PC-3 (cell line): ENCODE results near the gene NEIL1. TPM values are rescaled to one million over a fixed set of nuclear protein-coding genes. Genes with fewer than 3 reads are reported as not detected.
"Not testable (repeated sequence)": the region's sequence is repeated elsewhere in the genome, so short reads cannot be mapped to it uniquely, and the experiment has no call there.

ENCODE experiments used
- ATAC-seq: fragments of 200-7000 bp; cut with Tn5 transposase; 2 replicates; pipeline ENCODE4 v1.9.1; 2020; ENCODE audit warnings: mild to moderate bottlenecking, moderate library complexity
- BruUV-seq: library from RNA; stranded (reverse); fragments of 400-500 nt; replicated peaks from 2 replicates; lab custom pipeline; 2021; lab: Mats Ljungman, UMichigan
- CTCF ChIA-PET: fragments of 300-600 bp; sonication (Branson Sonifier 250); formaldehyde crosslinking; loops from one replicate; lab custom pipeline; 2022; ENCODE audit warnings: antibody characterized with exemption; lab: Charles Lee
- POLR2A ChIA-PET: fragments of 300-600 bp; sonication (Branson Sonifier 250); formaldehyde crosslinking; loops from one replicate; lab custom pipeline; 2022; ENCODE audit warnings: antibody characterized with exemption; ENCODE audit not compliant: unreplicated experiment; lab: Charles Lee
- DNase-seq: peaks from one replicate; pipeline ENCODE4 v3.0.0-alpha.2; 2015
- H2AFZ ChIP-seq: fragments of 300-600 bp; sonication (generic); 2 replicates; pipeline ENCODE4 v1.6.0; 2016; ENCODE audit warnings: antibody characterized with exemption, low read length
- H3F3A ChIP-seq: fragments of 300-600 bp; sonication (generic); one replicate; pipeline ENCODE4 v1.6.0; 2017; ENCODE audit warnings: antibody characterized with exemption, low read length, control low read depth, mild to moderate bottlenecking; ENCODE audit not compliant: unreplicated experiment
- H3K27ac ChIP-seq: fragments of 300-600 bp; sonication (generic); 2 replicates; pipeline ENCODE4 v1.5.1; 2016; ENCODE audit warnings: mild to moderate bottlenecking, low read length
- H3K27me3 ChIP-seq: fragments of 300-600 bp; sonication (generic); 2 replicates; pipeline ENCODE4 v1.6.1; 2016; ENCODE audit warnings: low read length, mixed read lengths
- H3K36me3 ChIP-seq: fragments of 300-600 bp; sonication (generic); 2 replicates; pipeline ENCODE4 v1.6.1; 2016; ENCODE audit warnings: low read depth, mixed run types, low read length, mixed read lengths
- H3K4me1 ChIP-seq: fragments of 300-600 bp; sonication (generic); 2 replicates; pipeline ENCODE4 v1.5.1; 2016; ENCODE audit warnings: low read length; ENCODE audit not compliant: insufficient read depth
- H3K4me2 ChIP-seq: fragments of 300-600 bp; sonication (generic); 2 replicates; pipeline ENCODE4 v1.6.0; 2016; ENCODE audit warnings: low read length
- H3K4me3 ChIP-seq: fragments of 300-600 bp; sonication (generic); 2 replicates; pipeline ENCODE4 v1.5.1; 2016; ENCODE audit warnings: mild to moderate bottlenecking, low read length, mixed read lengths
- H3K79me2 ChIP-seq: fragments of 300-600 bp; sonication (generic); 2 replicates; pipeline ENCODE4 v1.6.1; 2017; ENCODE audit warnings: low read length, mixed read lengths
- H3K9ac ChIP-seq: fragments of 300-600 bp; sonication (generic); 2 replicates; pipeline ENCODE4 v1.6.0; 2016; ENCODE audit warnings: mild to moderate bottlenecking, low read length
- H3K9me2 ChIP-seq: fragments of 300-600 bp; sonication (generic); replicated peaks from 2 replicates; pipeline ENCODE4 v1.6.1; 2016; ENCODE audit warnings: mixed run types, low read length, mixed read lengths
- H3K9me3 ChIP-seq: fragments of 300-600 bp; sonication (generic); 2 replicates; pipeline ENCODE4 v1.6.1; 2016; ENCODE audit warnings: low read length, mixed read lengths
- H4K20me1 ChIP-seq: fragments of 300-600 bp; sonication (generic); 2 replicates; pipeline ENCODE4 v1.6.1; 2016; ENCODE audit warnings: low read length, mixed read lengths
- EZH2 ChIP-seq: fragments of 300-600 bp; sonication (generic); IDR thresholded peaks from one replicate; pipeline ENCODE4 v1.6.1; 2017; ENCODE audit warnings: antibody characterized with exemption, mild to moderate bottlenecking, low read length; ENCODE audit not compliant: unreplicated experiment
- EZH2phosphoT487 ChIP-seq: fragments of 300-600 bp; sonication (generic); IDR thresholded peaks from 2 replicates; pipeline ENCODE4 v1.6.1; 2018; ENCODE audit warnings: mild to moderate bottlenecking, antibody characterized with exemption, low read length, borderline replicate concordance
- intact Hi-C: fragments of 100-400 bp; cut with micrococcal nuclease; formaldehyde crosslinking; loops from 2 replicates; pipeline ENCODE4 v1.9.0; 2023
- total RNA-seq: library from RNA; depleted of rRNA; stranded (reverse); fragments of >200 nt; gene quantifications from 2 replicates; pipeline ENCODE4 v1.2.3, GENCODE V29; 2014
- TF ChIP-seq, protein P1 (sequence below): fragments of 300-600 bp; sonication (generic); conservative IDR thresholded peaks from 2 replicates; pipeline ENCODE4 v1.5.1; 2017; ENCODE audit warnings: antibody characterized with exemption, low read depth, mild to moderate bottlenecking, low read length

The NEIL1 gene
- total RNA-seq, 1 experiment from 2014 or later: 4.1 TPM

GRCh38 chr15:75327491-75327890 lies 19.3 kb upstream of the NEIL1 start:
- Histone ChIP-seq H3K79me2 (no peaks in the 10 kb centered on the region), H4K20me1 (no peaks in the 10 kb centered on the region), H3K9ac (no peak overlapping the region), H2AFZ (no peak overlapping the region), H3K4me3 (no peak overlapping the region), H3K36me3 (no peaks in the 10 kb centered on the region), H3K9me2 (no peaks in the 10 kb centered on the region), H3K27me3 (no peaks in the 10 kb centered on the region), H3K4me1 (no peaks in the 10 kb centered on the region), H3K9me3 (no peaks in the 10 kb centered on the region), H3F3A (no peaks in the 10 kb centered on the region), H3K4me2 (no peak overlapping the region), H3K27ac (no peak overlapping the region)
- ATAC-seq (no peak), DNase-seq (no peak)
- ChIA-PET CTCF (no interaction called here), POLR2A (no interaction called here)
- no TSS peak for BruUV-seq
- intact Hi-C loops: no loop called here
- TF ChIP-seq, protein P1, sequence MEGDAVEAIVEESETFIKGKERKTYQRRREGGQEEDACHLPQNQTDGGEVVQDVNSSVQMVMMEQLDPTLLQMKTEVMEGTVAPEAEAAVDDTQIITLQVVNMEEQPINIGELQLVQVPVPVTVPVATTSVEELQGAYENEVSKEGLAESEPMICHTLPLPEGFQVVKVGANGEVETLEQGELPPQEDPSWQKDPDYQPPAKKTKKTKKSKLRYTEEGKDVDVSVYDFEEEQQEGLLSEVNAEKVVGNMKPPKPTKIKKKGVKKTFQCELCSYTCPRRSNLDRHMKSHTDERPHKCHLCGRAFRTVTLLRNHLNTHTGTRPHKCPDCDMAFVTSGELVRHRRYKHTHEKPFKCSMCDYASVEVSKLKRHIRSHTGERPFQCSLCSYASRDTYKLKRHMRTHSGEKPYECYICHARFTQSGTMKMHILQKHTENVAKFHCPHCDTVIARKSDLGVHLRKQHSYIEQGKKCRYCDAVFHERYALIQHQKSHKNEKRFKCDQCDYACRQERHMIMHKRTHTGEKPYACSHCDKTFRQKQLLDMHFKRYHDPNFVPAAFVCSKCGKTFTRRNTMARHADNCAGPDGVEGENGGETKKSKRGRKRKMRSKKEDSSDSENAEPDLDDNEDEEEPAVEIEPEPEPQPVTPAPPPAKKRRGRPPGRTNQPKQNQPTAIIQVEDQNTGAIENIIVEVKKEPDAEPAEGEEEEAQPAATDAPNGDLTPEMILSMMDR: no peak

DNA sequence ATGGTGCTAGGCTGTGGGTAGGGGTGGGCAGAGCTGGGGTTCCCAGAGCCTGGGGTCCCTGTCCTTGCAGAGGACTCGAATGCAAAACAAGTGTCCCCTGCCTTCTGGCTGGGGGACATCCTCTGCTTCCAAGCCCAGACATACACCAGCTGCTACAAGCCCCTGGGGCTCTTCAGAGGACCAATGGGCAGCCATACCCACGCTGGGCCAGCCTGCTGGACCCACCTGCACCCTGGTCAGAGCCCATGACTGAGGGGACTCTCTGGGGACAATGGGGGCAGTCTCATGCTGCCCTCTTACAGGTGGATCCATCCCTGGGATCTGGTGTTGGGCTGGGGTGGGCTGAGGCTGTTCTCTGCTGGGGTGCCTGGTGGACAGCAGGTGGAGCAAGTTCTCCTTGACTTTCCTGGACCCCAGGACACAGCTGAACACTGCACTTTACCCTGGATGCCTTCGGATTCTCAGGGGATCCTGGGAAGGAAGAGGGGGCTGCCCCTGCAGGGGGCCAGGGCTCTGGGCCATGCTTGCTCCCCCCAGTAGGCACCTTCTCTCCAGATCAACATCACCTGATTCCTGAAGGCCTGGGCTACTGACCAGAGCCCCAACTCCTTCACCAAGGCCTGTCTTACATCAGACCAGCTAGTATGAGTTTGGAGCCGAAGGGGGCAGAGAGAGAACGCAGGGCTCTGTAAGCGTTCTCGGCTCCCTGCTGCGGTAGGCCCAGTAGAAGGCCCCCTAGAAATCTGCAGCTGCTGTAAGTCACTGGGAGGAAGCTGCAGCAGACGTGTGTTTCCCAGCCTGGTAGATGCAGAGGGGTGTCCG lies 18.1 kb upstream of the NEIL1 start:
- no TSS peak for BruUV-seq
- no peaks in the 10 kb centered on the region for H4K20me1 ChIP-seq
- H2AFZ ChIP-seq: no peak overlapping the region
- no peak overlapping the region for H3K4me2 ChIP-seq
- H3K9me2 ChIP-seq: no peaks in the 10 kb centered on the region
- TF ChIP-seq EZH2 (no peak), EZH2phosphoT487 (no peak)
- TF ChIP-seq, protein P1: no peak
- ATAC-seq (no peak), DNase-seq (no peak)
- intact Hi-C loops: no loop called here
- H3K4me3 ChIP-seq: no peak overlapping the region
- H3K36me3 ChIP-seq: no peaks in the 10 kb centered on the region
- H3K9me3 ChIP-seq: no peaks in the 10 kb centered on the region
- no peaks in the 10 kb centered on the region for H3K4me1 ChIP-seq
- ChIA-PET POLR2A (no interaction called here), CTCF (no interaction called here)
- no peaks in the 10 kb centered on the region for H3K79me2 ChIP-seq
- H3K27ac ChIP-seq: no peak overlapping the region
- H3F3A ChIP-seq: no peaks in the 10 kb centered on the region
- H3K27me3 ChIP-seq: no peaks in the 10 kb centered on the region
- H3K9ac ChIP-seq: no peak overlapping the region

GRCh38 chr15:75329571-75329970 lies 17.3 kb upstream of the NEIL1 start:
- BruUV-seq: no TSS peak
- no peak for DNase-seq
- no peak overlapping the region for H3K27ac ChIP-seq
- intact Hi-C loops: no loop called here
- H3F3A ChIP-seq: no peaks in the 10 kb centered on the region
- no peaks in the 10 kb centered on the region for H3K36me3 ChIP-seq
- H3K4me2 ChIP-seq: no peak overlapping the region
- H3K9me2 ChIP-seq: no peaks in the 10 kb centered on the region
- POLR2A ChIA-PET: interaction anchor here (0.5 kb wide), 1 partner anchor 248 kb away, joined by 4 read pairs; no protein-coding TSS in a partner anchor
- ATAC-seq: no peak
- TF ChIP-seq EZH2phosphoT487 (no peak), EZH2 (no peak)
- TF ChIP-seq, protein P1: no peak
- no peaks in the 10 kb centered on the region for H3K79me2 ChIP-seq
- CTCF ChIA-PET: no interaction called here
- H3K27me3 ChIP-seq: no peaks in the 10 kb centered on the region
- H3K9ac ChIP-seq: no peak overlapping the region
- H3K9me3 ChIP-seq: no peaks in the 10 kb centered on the region
- H2AFZ ChIP-seq: no peak overlapping the region
- no peaks in the 10 kb centered on the region for H3K4me1 ChIP-seq
- H3K4me3 ChIP-seq: no peak overlapping the region
- no peaks in the 10 kb centered on the region for H4K20me1 ChIP-seq

DNA sequence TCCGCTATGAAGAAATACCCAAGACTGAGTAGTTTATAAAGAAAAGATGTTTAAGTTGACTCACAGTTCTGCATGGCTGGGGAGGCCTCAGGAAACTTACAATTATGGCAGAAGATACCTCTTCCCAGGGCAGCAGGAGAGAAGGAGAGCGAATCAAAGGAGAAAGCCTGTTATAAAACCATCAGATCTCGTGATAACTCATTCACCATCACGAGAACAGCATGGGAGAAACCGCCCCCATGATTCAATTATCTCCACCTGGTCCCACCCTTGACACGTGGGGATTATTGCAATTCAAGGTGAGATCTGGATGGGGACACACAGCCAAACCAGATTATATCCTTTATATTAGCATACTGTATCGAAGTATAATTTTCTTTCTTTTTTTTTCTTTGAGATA lies 14.7 kb upstream of the NEIL1 start:
- H3K27ac ChIP-seq, H3K4me3 ChIP-seq, intact Hi-C loops, BruUV-seq, CTCF ChIA-PET, H3K27me3 ChIP-seq, H3K9me3 ChIP-seq, H3K36me3 ChIP-seq, H3F3A ChIP-seq, POLR2A ChIA-PET, H3K79me2 ChIP-seq, H2AFZ ChIP-seq, H3K9ac ChIP-seq, DNase-seq, H3K4me2 ChIP-seq, H3K9me2 ChIP-seq, H4K20me1 ChIP-seq, ATAC-seq: not testable (repeated sequence)
- H3K4me1 ChIP-seq: peaks cover 16% of the 10 kb centered on the region
